Astrocyte (in vitro differentiated cells and primary cell): ENCODE measurements around the gene DIAPH3. TPM values are rescaled to one million over a fixed set of nuclear protein-coding genes. Genes with fewer than 3 reads are reported as not detected.

Source experiments
- DNase-seq: peaks from one replicate; pipeline ENCODE4 v3.0.0-alpha.2; 2010; ENCODE audit warnings: low read depth
- FAIRE-seq: peaks from 2 replicates; lab custom pipeline; 2011; peaks lifted over from hg19 to GRCh38; lab: Jason Lieb, UNC
- H2AFZ ChIP-seq: 2 replicates; pipeline ENCODE4 v1.6.0; 2012; ENCODE audit warnings: low read depth, low read length, inconsistent platforms
- H3K27ac ChIP-seq: 2 replicates; pipeline ENCODE4 v1.5.1; 2011; ENCODE audit warnings: low read depth, low read length, inconsistent platforms
- H3K27me3 ChIP-seq: 2 replicates; pipeline ENCODE4 v1.6.0; 2011; ENCODE audit warnings: low read length, inconsistent platforms; ENCODE audit not compliant: insufficient read depth
- H3K36me3 ChIP-seq: 2 replicates; pipeline ENCODE4 v1.5.1; 2011; ENCODE audit warnings: low read length, inconsistent platforms; ENCODE audit not compliant: insufficient read depth
- H3K4me1 ChIP-seq: 2 replicates; pipeline ENCODE4 v1.5.1; 2011; ENCODE audit warnings: low read length, inconsistent platforms; ENCODE audit not compliant: insufficient read depth
- H3K4me2 ChIP-seq: 2 replicates; pipeline ENCODE4 v1.6.0; 2012; ENCODE audit warnings: low read length, inconsistent platforms
- H3K4me3 ChIP-seq: 2 replicates; pipeline ENCODE4 v1.5.1; 2011; ENCODE audit warnings: low read depth, mild to moderate bottlenecking, low read length, inconsistent platforms; ENCODE audit not compliant: insufficient read depth
- H3K79me2 ChIP-seq: 2 replicates; pipeline ENCODE4 v1.6.0; 2012; ENCODE audit warnings: mild to moderate bottlenecking, low read length, inconsistent platforms; ENCODE audit not compliant: insufficient read depth
- H3K9ac ChIP-seq: 2 replicates; pipeline ENCODE4 v1.6.0; 2012; ENCODE audit warnings: mild to moderate bottlenecking, low read length, inconsistent platforms
- H3K9me3 ChIP-seq: 2 replicates; pipeline ENCODE4 v1.5.1; 2012; ENCODE audit warnings: low read depth, mild to moderate bottlenecking, low read length, inconsistent platforms; ENCODE audit not compliant: insufficient read depth
- H4K20me1 ChIP-seq: 2 replicates; pipeline ENCODE4 v1.6.0; 2012; ENCODE audit warnings: low read length, inconsistent platforms; ENCODE audit not compliant: insufficient read depth
- H3K27ac Mint-ChIP-seq: one replicate; pipeline ENCODE4 v1.8.0; 2021; ENCODE audit warnings: mild to moderate bottlenecking, mixed read lengths; ENCODE audit not compliant: unreplicated experiment
- H3K27me3 Mint-ChIP-seq: one replicate; pipeline ENCODE4 v1.8.0; 2021; ENCODE audit warnings: low read depth, mixed read lengths; ENCODE audit not compliant: unreplicated experiment
- H3K36me3 Mint-ChIP-seq: one replicate; pipeline ENCODE4 v1.8.0; 2021; ENCODE audit warnings: low read depth, mixed read lengths; ENCODE audit not compliant: unreplicated experiment
- H3K4me1 Mint-ChIP-seq: one replicate; pipeline ENCODE4 v1.8.0; 2021; ENCODE audit warnings: low read depth, mixed read lengths; ENCODE audit not compliant: unreplicated experiment
- H3K4me3 Mint-ChIP-seq: one replicate; pipeline ENCODE4 v1.8.0; 2021; ENCODE audit warnings: mild to moderate bottlenecking, moderate library complexity, mixed read lengths; ENCODE audit not compliant: unreplicated experiment
- H3K9me3 Mint-ChIP-seq: one replicate; pipeline ENCODE4 v1.8.0; 2021; ENCODE audit warnings: mild to moderate bottlenecking, mixed read lengths; ENCODE audit not compliant: unreplicated experiment
- EZH2 ChIP-seq: IDR thresholded peaks from 2 replicates; pipeline ENCODE4 v1.6.1; 2012; ENCODE audit warnings: mild to moderate bottlenecking, low read length, inconsistent platforms; ENCODE audit not compliant: insufficient read depth
- total RNA-seq: library from RNA; stranded (reverse); gene quantifications from 2 replicates; pipeline ENCODE4 v1.2.1, GENCODE V29; 2021
- TF ChIP-seq, protein P1 (sequence below): IDR thresholded peaks from 2 replicates; pipeline ENCODE4 v1.5.1; 2011; ENCODE audit warnings: low read depth, mild to moderate bottlenecking, inconsistent platforms, low read length, moderate library complexity; ENCODE audit not compliant: insufficient read depth

The DIAPH3 gene
- total RNA-seq, 1 donor from 2014 or later = 19.0 TPM

DNA sequence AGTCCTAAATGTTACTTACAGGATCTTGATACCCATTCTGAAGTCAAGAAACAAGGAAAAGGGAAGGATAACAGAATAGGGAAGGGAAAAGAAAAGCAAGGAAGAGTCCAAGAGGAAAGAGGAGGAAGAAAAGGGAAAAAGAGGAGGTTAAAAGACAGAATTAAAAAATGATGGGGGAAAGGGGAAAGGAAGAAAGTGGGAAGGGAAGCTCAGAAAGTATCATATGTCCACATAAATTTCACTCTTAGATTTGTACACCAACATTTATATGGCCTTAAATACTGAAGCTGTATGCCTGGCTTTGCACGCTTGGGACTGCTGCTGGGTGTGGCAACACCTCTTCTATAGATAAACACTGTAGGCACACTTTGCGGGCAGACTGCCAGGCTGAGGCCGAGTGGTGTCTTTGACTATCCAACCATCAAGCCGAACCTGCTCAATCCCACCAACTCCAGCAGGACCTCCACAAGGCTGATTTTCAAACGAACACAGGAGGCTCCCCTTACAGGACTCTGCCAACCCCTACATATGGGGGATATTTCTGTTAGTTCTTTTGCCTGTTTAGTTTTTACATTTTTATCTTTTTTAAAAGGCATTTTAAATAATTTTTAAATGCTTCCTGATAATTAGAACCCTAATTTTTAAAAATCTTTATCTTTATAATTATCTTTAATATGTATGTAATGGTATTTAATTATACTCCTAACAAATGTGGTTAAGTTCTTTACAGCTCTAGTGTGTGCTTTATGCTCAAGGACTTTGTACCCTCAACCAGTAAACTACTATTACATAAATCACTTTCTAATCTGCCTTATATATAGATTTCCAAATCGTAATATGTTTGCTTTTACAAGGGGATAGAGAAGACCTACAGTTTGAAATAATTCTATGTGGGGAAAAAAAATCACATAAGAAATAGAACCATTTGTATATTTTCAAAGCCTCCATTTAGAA, 154.2 kb downstream of the DIAPH3 start:
- H3K27me3 ChIP-seq = no peaks in the 10 kb centered on the region
- H3K9me3 Mint-ChIP-seq = no peaks in the 10 kb centered on the region
- H3K9ac ChIP-seq = no peak overlapping the region
- no peaks in the 10 kb centered on the region for H3K9me3 ChIP-seq
- FAIRE-seq (no peak), DNase-seq (no peak)
- no peaks in the 10 kb centered on the region for H3K27me3 Mint-ChIP-seq
- no peak overlapping the region for H3K4me2 ChIP-seq
- TF ChIP-seq, protein P1, sequence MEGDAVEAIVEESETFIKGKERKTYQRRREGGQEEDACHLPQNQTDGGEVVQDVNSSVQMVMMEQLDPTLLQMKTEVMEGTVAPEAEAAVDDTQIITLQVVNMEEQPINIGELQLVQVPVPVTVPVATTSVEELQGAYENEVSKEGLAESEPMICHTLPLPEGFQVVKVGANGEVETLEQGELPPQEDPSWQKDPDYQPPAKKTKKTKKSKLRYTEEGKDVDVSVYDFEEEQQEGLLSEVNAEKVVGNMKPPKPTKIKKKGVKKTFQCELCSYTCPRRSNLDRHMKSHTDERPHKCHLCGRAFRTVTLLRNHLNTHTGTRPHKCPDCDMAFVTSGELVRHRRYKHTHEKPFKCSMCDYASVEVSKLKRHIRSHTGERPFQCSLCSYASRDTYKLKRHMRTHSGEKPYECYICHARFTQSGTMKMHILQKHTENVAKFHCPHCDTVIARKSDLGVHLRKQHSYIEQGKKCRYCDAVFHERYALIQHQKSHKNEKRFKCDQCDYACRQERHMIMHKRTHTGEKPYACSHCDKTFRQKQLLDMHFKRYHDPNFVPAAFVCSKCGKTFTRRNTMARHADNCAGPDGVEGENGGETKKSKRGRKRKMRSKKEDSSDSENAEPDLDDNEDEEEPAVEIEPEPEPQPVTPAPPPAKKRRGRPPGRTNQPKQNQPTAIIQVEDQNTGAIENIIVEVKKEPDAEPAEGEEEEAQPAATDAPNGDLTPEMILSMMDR = no peak
- TF ChIP-seq EZH2 = no peak
- H3K27ac Mint-ChIP-seq = no peak overlapping the region
- H2AFZ ChIP-seq = no peak overlapping the region
- no peaks in the 10 kb centered on the region for H4K20me1 ChIP-seq
- H3K36me3 Mint-ChIP-seq = no peaks in the 10 kb centered on the region
- H3K4me1 ChIP-seq = no peaks in the 10 kb centered on the region
- no peaks in the 10 kb centered on the region for H3K79me2 ChIP-seq
- no peak overlapping the region for H3K4me3 Mint-ChIP-seq
- H3K4me3 ChIP-seq = no peak overlapping the region
- no peaks in the 10 kb centered on the region for H3K4me1 Mint-ChIP-seq
- H3K27ac ChIP-seq = no peak overlapping the region
- H3K36me3 ChIP-seq = no peaks in the 10 kb centered on the region

DNA sequence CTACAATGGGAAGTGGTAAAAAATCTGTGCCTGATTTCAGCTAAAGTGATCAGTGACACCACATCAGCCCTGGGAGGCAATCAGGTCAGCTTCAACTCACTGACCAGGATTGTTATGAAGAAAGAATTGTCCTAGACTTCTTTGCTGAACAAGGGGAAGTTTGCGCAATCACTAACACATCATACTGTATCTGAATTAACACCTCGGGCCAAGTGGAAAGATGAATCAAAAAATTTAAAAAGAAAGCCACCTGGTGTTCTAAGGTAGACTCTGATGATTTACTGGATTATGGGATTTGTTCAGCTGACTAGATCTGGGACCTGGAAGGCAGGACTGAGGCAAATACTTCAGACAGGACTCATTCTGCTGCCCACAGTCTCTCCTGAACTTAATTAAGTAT, 161.8 kb downstream of the DIAPH3 start:
- Mint-ChIP-seq H3K36me3 (no peaks in the 10 kb centered on the region), H3K9me3 (no peaks in the 10 kb centered on the region), H3K4me1 (peaks cover 3% of the 10 kb centered on the region), H3K27me3 (no peaks in the 10 kb centered on the region), H3K27ac (no peak overlapping the region), H3K4me3 (no peak overlapping the region)
- Histone ChIP-seq H3K4me1 (no peaks in the 10 kb centered on the region), H3K79me2 (peaks cover 5% of the 10 kb centered on the region), H3K9ac (no peak overlapping the region), H4K20me1 (no peaks in the 10 kb centered on the region), H2AFZ (no peak overlapping the region), H3K4me2 (no peak overlapping the region), H3K4me3 (no peak overlapping the region), H3K27me3 (no peaks in the 10 kb centered on the region), H3K36me3 (no peaks in the 10 kb centered on the region), H3K27ac (no peak overlapping the region), H3K9me3 (no peaks in the 10 kb centered on the region)
- DNase-seq (no peak), FAIRE-seq (no peak)
- TF ChIP-seq EZH2 = no peak
- TF ChIP-seq, protein P1 = no peak

DNA sequence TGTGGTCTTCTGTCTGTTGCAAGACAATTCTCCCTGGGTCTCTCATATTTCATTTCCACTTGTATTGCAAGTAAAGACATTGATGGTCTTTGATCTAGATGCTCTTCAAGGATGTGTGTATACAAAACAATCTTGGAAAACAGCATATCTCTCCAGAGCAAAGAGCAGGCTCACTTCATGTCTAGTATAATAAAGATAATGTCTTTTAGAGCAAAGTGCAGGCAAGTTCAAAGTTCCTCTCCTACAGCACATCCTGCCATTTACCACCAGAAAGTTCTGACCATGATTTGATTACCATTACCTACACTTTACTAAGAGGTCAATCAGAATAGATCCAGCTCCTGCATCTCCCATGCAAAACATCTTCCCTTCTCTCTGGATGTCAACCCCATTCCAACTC, 162.8 kb downstream of the DIAPH3 start:
- Histone ChIP-seq H3K4me3 (no peak overlapping the region), H3K9me3 (no peaks in the 10 kb centered on the region), H3K36me3 (no peaks in the 10 kb centered on the region), H2AFZ (no peak overlapping the region), H3K4me2 (no peak overlapping the region), H3K9ac (no peak overlapping the region), H3K27me3 (no peaks in the 10 kb centered on the region), H3K79me2 (peaks cover 5% of the 10 kb centered on the region), H4K20me1 (no peaks in the 10 kb centered on the region), H3K4me1 (no peaks in the 10 kb centered on the region), H3K27ac (no peak overlapping the region)
- DNase-seq = no peak
- Mint-ChIP-seq H3K4me1 (peaks cover 3% of the 10 kb centered on the region), H3K36me3 (no peaks in the 10 kb centered on the region), H3K27me3 (no peaks in the 10 kb centered on the region), H3K4me3 (no peak overlapping the region), H3K9me3 (no peaks in the 10 kb centered on the region), H3K27ac (no peak overlapping the region)
- TF ChIP-seq, protein P1 = no peak
- TF ChIP-seq EZH2 = no peak
- FAIRE-seq = no peak
